ENCODE measurements around the gene TVP23C.
"Not testable (repeated sequence)": the region's sequence is repeated elsewhere in the genome, so short reads cannot be mapped to it uniquely, and the experiment has no call there.

The TVP23C gene

DNA sequence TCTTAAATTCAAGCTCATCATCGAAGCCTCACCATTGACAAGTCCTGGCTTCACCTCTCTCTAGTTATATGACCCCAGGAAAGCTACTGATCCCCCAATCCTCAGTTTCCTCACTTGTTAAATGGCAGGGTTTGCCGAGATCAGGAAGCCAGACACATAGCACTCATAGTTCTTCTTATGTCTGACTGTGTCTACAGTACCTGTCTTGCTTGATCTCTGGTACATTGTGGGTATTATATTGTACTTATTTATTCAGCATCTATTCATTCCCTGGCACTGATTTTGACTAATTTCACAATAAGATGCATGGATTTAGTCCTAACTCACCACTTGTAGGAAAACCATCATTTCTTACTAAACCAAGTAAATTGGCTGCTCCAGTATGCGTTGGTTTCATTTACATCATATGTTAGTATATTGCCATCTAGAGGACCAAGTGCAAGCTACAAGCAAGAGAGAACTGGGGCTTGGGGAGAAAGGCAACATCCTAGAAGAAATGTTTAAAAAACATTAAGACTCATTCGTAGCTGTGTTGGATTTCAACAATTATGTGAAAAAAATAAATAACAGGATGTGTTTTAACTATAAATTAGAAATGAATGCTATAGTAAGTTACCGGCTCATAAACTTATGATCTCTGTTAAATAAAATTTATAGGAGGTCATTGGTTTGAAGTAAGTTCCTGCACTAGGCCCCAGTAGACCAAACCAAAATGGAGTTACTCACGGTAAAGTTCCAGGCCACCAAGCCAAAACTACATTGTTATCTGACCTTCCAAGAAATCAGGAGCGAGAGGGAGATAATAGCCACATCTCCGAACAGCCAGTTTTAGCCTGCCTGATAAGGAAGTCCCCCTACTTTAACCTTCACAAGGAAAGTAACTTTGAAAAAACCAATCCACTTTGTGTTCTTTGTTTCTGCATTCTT lies 36.7 kb downstream of the TVP23C start:
- peak; percentile 37 for DNase-seq

DNA sequence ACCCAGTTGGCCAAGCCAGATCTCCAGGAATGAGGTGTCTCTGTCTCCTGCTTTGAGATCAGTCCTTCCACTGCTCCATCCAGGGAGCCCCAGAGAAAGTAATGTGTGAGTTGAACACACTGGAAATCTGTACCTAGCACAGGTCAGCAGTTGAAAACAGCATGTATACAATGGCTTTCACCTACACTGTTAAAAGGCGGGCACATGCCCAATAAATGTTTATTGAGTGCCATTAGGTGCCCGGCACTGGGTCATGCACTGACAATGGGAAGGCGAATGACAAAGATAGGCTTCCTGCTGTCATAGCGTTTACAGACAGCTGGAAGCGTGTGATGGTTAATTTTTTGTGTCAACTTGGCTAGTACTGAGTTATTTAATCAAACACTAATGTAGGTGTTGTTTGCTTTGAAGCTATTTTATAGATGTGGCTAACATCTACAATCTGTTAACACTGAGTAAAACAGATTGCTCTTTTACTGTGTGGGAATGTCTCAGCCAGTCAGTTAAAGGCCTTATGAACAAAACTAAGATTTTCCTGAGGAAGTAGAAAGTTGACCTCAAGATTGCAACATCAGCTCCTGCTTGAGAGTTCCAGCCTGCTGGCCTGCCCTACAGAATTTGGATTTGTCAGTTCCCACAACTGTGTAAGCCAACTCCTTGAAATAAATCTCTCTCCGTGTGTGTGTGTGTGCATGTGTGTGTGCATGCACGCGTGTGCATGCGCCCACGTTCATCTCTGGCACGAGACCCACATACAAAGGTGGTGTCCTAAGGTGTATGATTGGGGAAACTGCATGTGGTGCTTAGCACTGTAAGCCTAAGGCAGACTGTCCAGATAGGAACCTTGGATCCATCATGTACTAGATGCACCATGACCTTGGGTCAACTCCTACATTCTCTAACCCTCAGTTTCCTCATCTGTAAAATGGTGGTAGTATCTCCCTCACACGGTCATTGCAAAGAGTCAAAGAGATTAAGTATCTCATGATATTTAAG lies 38.0 kb downstream of the TVP23C start:
- DNase-seq = not testable (repeated sequence)

DNA sequence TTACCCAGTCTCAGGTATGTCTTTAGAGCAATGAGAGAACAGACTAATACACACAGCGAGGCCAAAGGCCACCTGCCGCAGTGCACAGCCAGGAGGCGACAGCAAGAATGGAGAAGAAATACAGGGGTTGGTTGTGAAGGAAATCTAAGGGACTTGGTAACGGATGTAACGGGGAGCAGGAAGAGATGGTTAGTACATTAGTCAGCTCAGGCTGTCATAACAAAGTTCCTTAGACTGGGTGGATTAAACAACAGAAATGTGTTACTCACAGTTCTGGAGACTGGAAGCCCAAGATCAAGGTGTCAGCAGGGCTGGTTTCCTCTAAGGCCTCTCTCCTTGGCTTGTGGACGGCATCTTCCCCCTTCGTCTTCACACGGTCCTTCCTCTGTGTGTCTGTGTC lies 47.1 kb downstream of the TVP23C start:
- no peak for DNase-seq

DNA sequence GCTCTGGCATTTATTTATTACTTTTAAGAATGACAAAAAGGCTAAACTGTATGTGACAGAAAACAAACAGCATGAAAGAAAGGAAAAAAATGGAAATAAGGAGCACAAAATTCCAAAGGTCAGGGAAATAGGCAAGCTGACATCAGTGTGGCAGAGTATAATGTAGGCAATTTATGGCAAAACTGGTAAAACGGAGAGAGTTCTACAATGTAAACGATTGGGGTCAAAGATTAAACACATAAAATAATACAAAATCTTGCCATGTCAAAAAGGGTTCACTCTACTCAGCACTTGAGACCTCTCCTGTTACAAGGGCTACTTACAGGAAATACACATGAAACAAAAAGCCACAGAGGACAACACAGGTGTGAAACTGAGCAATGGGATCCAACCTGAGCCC lies 48.8 kb downstream of the TVP23C start:
- no peak for DNase-seq

DNA sequence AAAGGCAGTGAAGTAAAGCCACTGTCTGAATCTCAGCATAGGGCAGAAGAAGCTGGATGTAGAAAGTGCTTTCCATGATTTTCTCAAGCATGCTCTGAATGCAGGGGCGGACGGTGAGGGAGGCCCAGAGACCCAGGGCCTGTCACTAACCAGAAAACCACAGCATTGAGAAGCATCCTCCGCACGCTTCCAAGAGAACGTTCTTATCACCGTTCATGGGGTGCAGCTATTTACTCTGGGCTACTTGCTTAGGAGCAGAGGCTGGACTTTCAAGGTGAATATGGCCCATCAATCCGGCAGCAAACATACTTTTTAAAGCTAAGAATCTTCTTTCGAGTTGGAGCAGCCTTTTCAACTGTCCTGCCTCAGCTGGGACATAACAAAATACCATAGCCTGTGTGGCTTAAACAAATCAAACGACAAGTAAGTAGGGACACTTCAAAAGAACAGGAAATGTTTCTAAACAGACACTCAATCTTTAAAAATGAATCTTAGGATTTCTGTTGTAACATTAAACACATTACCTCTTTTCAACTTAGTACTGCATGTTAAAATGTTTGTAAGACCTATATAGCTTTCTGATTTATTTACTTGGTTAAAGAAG lies 49.3 kb downstream of the TVP23C start:
- DNase-seq = no peak

DNA sequence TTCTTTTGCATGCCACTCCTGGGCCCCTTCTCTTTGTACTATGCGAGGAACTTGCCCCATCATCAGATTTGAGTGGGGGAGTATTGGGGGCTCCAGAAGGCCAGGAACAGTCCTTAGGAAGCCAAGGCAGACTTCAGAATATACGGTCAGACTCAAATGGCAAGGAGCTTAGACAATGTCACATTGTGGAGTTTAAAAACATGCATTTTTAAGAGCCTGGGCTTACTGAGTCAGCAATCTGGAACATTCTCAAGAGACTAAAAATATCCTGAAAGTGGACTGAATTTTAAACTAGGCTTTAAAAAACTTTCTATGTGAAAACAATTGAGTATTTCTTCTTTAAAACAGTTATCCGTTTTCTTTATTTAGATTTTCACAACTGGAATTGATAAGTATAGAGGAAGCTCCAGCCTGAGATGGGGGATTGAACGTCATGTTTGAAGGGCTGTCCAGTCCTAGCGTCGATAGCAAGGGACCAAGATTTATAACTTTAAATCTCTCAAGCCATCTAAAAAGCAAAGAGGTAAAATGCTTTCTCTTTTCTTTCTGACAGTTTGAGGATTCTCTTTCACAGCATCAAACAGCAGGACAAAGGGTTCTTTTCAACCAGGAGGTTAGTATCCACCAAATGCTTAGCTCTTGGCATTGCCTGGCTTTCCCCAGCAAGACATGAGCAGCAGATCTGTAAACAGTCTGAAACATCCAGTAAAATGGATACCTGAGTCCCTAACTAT lies 50.1 kb downstream of the TVP23C start:
- no peak for DNase-seq

DNA sequence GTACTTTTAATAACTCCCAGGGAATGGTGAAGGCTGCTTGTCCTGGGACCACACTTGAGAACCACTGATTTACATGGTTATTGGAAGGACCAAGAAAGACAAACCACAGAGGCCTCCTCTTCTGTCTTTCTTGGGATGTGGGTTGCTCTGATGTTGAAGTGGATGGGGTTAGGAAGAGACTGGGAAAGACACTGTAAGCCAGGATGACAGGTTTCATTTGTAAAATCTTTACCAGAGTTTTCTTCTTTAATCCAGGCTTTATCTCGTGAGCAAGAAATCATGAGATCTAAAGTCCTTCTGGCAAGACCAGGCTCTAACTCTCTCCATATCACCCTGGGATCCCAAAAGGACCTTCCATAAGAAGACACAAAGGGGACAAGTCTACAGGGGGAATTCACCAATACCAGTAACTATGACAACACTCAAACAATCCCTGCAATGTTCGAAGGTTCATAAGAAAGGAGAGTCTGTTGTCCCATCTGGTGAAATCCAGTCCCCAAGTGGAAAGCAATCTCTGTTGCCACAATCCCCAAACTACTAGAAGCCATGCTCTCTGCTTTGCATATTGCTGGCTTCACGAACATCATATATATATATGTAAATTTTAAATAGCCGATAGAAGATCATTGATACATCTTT lies 51.1 kb downstream of the TVP23C start:
- DNase-seq = no peak

DNA sequence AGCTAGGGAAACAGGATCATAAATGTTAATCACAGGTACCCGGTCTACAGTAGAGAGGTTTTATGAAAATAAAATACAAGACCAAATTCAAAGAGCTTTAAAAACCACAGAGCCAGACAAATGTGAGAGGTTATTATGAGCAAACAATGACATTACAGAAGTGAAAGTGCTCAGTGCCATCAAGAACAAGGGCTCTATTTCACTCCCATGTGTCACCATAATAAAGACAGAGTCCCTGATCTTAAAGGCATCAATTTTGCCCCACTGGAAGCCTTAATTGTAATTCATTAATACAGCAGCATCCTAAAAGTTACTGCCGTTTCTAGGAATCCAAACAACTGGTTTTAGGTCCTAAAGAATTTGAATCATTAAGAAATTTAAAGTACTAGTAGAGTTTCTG lies 52.1 kb downstream of the TVP23C start:
- peak; percentile 6 for DNase-seq

DNA sequence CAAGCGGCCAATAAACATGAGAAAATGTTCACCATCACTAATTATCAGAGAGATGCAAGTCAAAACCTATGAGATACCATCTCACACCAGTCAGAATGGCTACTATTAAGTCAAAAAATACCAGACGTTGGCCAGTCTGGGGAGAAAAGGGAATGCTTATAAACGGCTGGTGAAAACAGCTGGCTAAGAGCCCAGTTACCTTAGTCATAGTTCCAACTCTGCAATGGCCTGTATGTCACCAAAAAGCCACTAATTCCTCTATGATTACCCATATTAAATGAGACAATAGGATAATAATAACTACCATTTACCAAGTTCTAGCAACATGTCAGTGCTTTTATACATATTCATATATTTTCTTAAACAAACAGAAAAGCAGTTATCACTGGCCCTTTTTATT lies 52.9 kb downstream of the TVP23C start:
- DNase-seq = no peak

DNA sequence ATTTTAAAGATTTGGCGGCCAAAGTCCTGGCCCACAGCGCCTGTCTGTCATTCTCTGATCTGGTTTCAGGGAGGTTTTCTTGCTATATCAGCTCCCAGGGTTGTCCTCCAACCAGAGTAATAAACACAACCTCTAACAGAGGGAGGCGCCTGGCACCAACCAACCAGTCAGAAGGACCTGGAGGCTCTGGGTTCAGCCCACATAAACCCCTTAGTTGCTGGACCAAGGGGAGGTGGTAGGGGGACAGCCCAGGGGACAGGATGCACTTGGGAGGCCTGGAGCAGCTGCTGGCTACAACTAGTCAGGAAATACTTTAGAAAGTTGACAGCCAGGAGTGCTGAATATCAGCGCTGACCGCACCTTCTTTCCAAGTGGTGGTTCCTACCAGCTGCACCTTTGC lies 54.2 kb downstream of the TVP23C start:
- no peak for DNase-seq

DNA sequence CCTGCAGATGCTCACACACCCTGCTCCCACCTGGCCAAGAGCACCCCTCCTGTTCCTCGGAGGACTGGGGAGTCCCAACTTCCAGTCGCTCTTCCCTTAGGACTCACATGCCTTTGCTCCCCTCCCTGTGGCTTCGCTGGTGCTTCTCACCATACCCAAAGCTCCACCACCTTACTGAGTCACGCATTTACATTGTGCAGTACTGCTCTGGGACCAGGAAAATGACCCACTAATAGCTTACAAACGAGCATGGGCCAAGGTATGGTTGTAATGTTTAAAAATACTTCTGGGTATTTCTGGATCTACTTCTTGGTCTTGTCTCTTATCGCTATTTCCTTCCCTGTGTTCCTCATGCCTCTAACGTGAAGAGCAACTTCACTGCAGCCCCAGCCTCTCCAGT lies 54.8 kb downstream of the TVP23C start:
- no peak for DNase-seq

DNA sequence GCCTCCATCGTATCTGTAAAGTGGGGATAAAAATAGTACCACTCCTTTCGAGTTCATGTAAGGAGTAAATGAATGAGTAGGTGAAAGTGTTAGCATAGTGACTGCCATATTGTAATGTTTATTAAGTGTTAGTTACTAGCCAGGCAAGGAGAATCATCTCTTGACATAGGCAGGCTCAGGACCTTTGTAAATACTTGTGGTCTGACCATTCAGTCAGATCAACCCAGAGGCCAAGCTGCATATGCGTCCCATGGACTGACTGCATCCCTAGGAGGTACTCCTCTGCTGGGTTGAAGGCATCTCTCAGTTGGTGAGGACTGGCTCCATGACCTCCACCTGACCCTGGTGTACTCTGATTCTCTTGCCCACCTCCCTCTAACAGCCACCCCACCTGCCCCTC lies 55.4 kb downstream of the TVP23C start:
- no peak for DNase-seq

DNA sequence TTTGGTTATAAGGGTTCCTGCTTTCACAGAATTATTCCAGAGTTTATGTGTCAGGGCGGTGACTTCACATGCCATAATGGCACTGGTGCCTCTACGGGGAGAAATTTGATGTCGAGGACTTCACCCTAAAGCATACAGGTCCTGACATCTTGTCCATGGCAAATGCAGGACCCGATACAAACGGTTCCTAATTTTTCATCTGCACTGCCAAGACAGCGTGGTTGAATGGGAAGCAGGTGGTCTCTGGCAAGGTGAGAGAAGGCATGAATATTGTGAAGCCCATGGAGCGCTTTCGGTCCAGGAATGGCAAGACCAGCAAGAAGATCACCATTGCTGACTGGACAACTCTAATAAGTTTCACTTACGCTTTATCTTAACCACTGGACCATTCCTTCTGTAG lies 56.3 kb downstream of the TVP23C start:
- no peak for DNase-seq

DNA sequence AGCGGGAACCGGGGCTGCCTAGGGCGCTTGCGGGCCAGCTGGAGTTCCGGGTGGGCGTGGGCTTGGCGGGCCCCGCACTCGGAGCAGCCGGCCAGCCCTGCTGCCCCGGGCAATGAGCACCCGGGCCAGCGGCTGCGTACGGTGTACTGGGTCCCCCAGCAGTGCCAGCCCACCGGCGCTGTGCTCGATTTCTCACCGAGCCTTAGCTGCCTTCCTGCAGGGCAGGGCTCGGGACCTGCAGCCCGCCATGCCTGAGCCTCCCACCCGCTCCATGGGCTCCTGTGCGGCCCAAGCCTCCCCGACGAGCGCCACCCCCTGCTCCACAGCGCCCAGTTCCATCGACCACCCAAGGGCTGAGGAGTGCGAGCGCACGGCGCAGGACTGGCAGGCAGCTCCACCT lies 57.6 kb downstream of the TVP23C start:
- DNase-seq = not testable (repeated sequence)

DNA sequence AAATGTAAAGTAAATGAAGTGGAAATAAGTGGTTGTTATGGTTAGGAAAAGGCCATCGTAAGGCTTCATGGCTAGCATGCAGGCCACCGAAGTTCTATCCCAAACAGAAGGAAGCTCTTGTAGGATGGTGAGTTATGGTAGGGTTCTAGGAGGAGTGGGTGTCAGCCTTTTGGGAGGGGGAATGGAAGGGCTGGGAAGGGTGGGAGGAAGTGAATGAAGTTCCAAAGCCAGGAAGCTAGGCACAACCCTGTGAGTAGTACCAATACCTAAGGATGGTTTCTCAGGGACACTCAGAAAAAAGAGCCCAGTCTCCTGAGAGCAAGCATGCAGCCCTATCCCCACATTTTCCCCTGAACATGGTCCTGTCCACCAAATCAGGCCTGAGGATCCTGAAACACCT lies 59.6 kb downstream of the TVP23C start:
- no peak for DNase-seq

DNA sequence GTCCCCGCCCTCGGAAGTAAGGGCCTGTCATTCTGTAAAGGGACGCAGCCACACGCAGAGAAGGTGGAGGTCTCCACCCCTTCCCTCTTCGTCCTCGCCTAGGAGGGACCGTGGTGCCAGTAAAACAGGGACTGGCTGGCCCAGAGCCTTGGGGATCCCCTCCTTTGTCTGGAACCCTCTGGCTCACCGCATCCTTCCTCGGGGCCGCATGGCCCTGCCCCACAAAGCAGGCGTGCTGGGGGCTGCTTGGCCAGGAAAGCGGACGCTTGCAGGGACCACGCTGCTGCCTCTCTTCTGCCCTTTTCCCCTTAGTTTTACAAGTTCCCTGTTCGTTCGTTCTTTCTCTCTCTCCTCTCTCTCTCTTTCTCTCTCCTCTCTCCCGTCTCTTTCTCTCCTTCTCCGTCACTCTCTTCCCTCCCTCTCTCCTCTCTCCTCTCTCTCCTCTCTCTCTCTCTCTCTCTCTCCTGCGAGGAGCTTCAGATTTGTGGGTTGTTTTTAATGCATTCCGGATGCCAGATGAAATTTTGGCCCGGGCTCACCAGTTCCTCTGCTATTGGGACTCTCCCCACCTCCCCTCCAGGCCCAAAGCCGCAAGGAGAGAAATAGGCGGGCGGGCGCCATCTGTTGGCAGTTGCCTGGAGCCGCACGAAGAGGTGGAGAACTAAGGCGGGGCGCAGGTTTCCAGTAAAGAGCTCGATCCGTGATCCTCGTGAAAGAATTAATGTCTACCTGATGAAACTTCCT lies 60.7 kb downstream of the TVP23C start:
- peak; percentile 81 for DNase-seq

DNA sequence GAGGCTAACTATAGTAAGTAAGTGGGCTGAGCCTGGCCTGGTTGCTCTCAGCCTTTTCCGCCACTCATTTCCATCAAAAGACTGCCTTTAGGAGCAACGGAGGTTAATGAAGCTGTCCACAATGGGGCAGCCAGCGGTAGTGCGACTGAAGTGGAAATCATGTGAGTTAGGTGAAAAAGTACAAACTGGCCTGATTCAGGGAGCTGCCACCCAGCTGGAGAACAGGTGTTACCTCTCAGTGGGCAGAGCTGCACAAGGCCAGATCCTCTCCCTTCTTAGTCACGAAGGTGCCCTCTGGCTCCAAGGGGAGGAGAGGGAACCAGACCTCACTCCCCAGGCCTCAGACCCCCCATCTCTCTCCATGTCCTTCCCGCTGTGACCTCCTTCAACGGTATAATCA lies 61.5 kb downstream of the TVP23C start:
- DNase-seq = no peak

DNA sequence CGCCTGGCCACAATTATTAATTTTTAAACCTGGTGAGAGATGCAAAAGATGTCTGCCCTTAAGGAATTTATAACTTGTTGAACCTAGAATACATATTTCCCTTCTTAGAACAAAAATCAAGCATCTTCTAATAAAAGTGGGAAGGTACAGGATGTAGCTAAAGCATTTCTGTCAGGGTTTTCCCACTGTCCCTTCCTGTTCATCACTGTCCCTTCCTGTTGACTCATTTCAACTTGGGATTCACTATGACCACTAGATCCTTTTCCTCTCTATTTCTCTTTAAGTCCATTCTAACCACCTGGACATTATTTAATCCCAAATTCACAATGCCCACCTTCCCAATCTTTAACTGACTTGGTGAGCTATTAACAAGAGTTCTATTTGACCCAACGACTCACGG lies 62.0 kb downstream of the TVP23C start:
- DNase-seq = no peak

DNA sequence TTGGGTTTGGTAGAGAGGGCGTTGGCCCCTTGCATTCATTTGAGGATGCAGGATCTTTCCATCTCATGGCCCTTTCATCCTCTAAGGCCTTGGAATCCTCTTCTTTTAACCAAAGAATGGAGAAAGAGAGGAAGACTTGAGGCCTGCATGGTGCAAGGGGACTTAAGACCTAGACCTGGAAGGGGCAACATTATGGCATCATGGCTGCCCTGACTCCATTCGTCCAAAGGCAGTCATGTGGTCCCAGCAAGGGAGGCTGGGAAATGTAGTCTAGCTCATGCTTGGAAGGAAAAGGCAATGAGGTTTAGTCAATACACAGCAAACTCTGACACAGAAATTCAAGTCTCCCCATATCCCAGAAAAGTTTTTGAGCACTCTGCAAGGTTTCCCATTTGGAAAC lies 65.2 kb downstream of the TVP23C start:
- peak; percentile 5 for DNase-seq

DNA sequence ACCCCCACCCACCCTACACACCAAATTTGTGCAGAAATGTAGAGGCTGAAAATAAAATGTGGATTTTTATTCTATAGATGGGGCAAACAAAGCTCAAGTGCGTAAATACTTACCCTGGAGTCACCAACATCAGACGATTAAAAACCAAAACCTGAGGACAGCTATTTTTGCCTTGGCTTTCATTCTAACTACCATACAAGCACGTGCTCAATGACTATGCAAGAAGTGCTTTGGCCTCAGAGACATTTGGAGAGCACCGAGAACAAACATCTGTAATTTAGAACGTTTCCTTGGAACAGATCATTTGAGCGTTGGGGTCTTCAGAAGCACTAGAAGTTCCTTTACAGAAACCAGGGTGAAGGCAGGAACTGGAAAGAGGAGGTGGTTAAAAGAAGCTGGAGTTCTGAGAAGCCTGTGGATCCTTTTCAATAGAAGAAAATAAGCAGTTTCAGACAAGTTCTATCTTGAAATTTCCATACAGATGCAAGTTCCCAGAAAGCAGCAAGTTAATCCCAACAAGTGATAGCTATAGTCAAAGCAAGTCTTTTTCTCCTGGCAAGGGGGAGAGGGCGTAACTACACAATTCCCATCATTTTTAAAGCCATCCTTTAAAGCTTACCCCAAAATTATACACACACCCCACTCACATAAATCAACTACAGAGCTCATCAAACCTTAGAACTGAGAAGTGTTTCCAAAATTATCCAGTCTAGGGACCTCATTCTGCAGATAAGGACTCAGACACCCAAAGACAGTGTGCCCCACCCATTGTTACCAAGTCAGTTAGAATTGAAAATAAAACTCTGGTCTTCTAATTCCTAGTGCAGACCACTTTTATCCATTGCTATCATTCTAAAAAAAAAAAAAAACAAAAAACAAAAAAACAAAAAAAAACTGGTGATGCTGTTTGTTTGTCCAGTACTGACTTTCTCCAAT lies 66.3 kb downstream of the TVP23C start:
- DNase-seq = no peak
